ENCODE measurements around the gene ZNF544. TPM values are rescaled to one million over a fixed set of nuclear protein-coding genes. Genes with fewer than 3 reads are reported as not detected.
A peak's percentile ranks its signal among the peaks of the same experiment; 100 is the strongest.
"Not testable (repeated sequence)": the region's sequence is repeated elsewhere in the genome, so short reads cannot be mapped to it uniquely, and the experiment has no call there.

The ZNF544 gene
- total RNA-seq, 1 donor from 2014 or later = 20.1 TPM

GRCh38 chr19:58310685-58311084 lies 82.0 kb downstream of the ZNF544 start:
- H3K27me3 ChIP-seq; DNase-seq (ENCODE audit: extremely low spot score in 2 of 2); H3K27ac ChIP-seq; H3K4me3 ChIP-seq; intact Hi-C loops (cut with DNase I); H3K9me3 ChIP-seq: not testable (repeated sequence)
- peak in 1 of 3 experiments; percentile 14 for TF ChIP-seq CTCF (IDR thresholded peaks at IDR 0.05)
- Histone ChIP-seq H3K4me1 (peaks cover 14% of the 10 kb centered on the region), H3K36me3 (peaks cover 0 to 40% of the 10 kb centered on the region in 2 donors)

- H3K27me3 ChIP-seq = no peaks in the 10 kb centered on the region
- intact Hi-C loops (cut with DNase I) = no loop called here
- no peak overlapping the region for H3K27ac ChIP-seq
- H3K9me3 ChIP-seq = no peaks in the 10 kb centered on the region
- DNase-seq (ENCODE audit: extremely low spot score in 2 of 2) = no peak
- peaks cover 7% of the 10 kb centered on the region for H3K4me1 ChIP-seq
- H3K36me3 ChIP-seq = peaks cover 0 to 40% of the 10 kb centered on the region in 2 donors
- TF ChIP-seq CTCF (IDR thresholded peaks at IDR 0.05) (no peak), POLR2A (IDR thresholded peaks at IDR 0.05) (no peak), POLR2AphosphoS5 (IDR thresholded peaks at IDR 0.05; ENCODE audit: insufficient read depth in 1 of 2, low read depth in 1 of 2) (no peak)
- no peak overlapping the region for H3K4me3 ChIP-seq
These were observed 82.7 kb downstream of the ZNF544 start for GRCh38 chr19:58311345-58311865.

Other genes starting within 250 kb of the ZNF544 start
- 10.1 TPM for gene ZNF606, start 226.1 kb upstream of the ZNF544 start, total RNA-seq
- not detected for gene ZSCAN1, start 194.9 kb upstream of the ZNF544 start, total RNA-seq
- 5.4 TPM for gene ZNF135, start 169.6 kb upstream of the ZNF544 start, total RNA-seq
- 61.4 TPM for gene ZSCAN18, start 130.7 kb upstream of the ZNF544 start, total RNA-seq
- gene ZNF329, start 78.1 kb upstream of the ZNF544 start, total RNA-seq = 9.6 TPM
- 19.6 TPM for gene ZNF274, start 45.9 kb upstream of the ZNF544 start, total RNA-seq
- gene ZNF8, start 50.0 kb downstream of the ZNF544 start, total RNA-seq = 6.4 TPM
- 45.9 TPM for gene ERVK3-1, start 76.5 kb downstream of the ZNF544 start, total RNA-seq
- gene ZSCAN22, start 98.1 kb downstream of the ZNF544 start, total RNA-seq = 3.9 TPM
- 48.9 TPM for gene A1BG, start 124.6 kb downstream of the ZNF544 start, total RNA-seq
- 3.4 TPM for gene ZNF497, start 133.8 kb downstream of the ZNF544 start, total RNA-seq
- gene ZNF837, start 152.1 kb downstream of the ZNF544 start, total RNA-seq = 1.2 TPM
- gene RPS5, start 158.4 kb downstream of the ZNF544 start, total RNA-seq = 1,974 TPM
- gene RNF225, start 166.7 kb downstream of the ZNF544 start, total RNA-seq = 0.98 TPM
- gene ZNF584, start 179.7 kb downstream of the ZNF544 start, total RNA-seq = 16.7 TPM
- gene ZNF132, start 211.2 kb downstream of the ZNF544 start, total RNA-seq = 5.2 TPM
- 4.2 TPM for gene ZNF324B, start 222.7 kb downstream of the ZNF544 start, total RNA-seq
- 17.2 TPM for gene ZNF324, start 238.2 kb downstream of the ZNF544 start, total RNA-seq
- 10.6 TPM for gene ZNF446, start 247.4 kb downstream of the ZNF544 start, total RNA-seq